Uterus (tissue), 4 donors: Measurements from ENCODE around the gene CCDC136. TPM values are rescaled to one million over a fixed set of nuclear protein-coding genes. Genes with fewer than 3 reads are reported as not detected.

Experiments
- DNase-seq, 2 donors: peaks; one replicate each; pipeline ENCODE4 v3.0.0-alpha.2; 2019 to 2020
- H3K27ac ChIP-seq, 2 donors: fragments of 200-600 bp; sonication (generic); 1 replicate in 1 of 2; 2 replicates in 1 of 2; pipeline ENCODE4 v1.5.1; 2016 to 2018
- H3K27me3 ChIP-seq, 2 donors: fragments of 200-600 bp; sonication (generic); one replicate each; pipeline ENCODE4 v1.5.1; 2018 to 2019; ENCODE audit warnings: control low read depth in 1 of 2
- H3K36me3 ChIP-seq, 2 donors: fragments of 200-600 bp; sonication (generic); one replicate each; pipeline ENCODE4 v1.5.1; 2019; ENCODE audit warnings: control low read depth in 1 of 2
- H3K4me1 ChIP-seq, 2 donors: fragments of 200-600 bp; sonication (generic); one replicate each; pipeline ENCODE4 v1.5.1; 2018 to 2019; ENCODE audit warnings: control low read depth in 1 of 2
- H3K4me3 ChIP-seq, 2 donors: fragments of 200-600 bp; sonication (generic); 1 replicate in 1 of 2; 2 replicates in 1 of 2; pipeline ENCODE4 v1.5.1; 2018 to 2019; ENCODE audit warnings: mild to moderate bottlenecking in 1 of 2
- H3K9me3 ChIP-seq, 2 donors: fragments of 200-600 bp; sonication (generic); one replicate each; pipeline ENCODE4 v1.5.1; 2019; ENCODE audit warnings: control low read depth in 1 of 2
- CTCF ChIP-seq, 4 experiments: fragments of 200-600 bp in 2 of 4; fragments of 450-650 bp in 2 of 4; sonication (generic) in 2 of 4; IDR thresholded peaks; one replicate each; pipeline ENCODE4 v1.5.1; 2016 to 2019; ENCODE audit warnings: antibody characterized with exemption in 4 of 4, mild to moderate bottlenecking in 2 of 4, moderate library complexity in 1 of 4
- POLR2A ChIP-seq, 2 donors: fragments of 450-650 bp; IDR thresholded peaks; one replicate each; pipeline ENCODE4 v1.6.1; 2016; ENCODE audit warnings: antibody characterized with exemption in 2 of 2, mild to moderate bottlenecking in 1 of 2, moderate library complexity in 1 of 2
- intact Hi-C: fragments of 100-400 bp; cut with DNase I; formaldehyde crosslinking; loops from one replicate; pipeline ENCODE4 v1.15.1; 2023; ENCODE audit warnings: low total_unique reads
- total RNA-seq, 4 donors: library from RNA; depleted of rRNA in 3 of 4; stranded (reverse); fragments of >200 nt in 3 of 4; gene quantifications; one replicate each; pipeline versions ENCODE4 v1.1.0 to v1.2.4, GENCODE V29; 2014 to 2023
- donor health status: DM: yes; HTN: yes; CAD: no.

CCDC136 gene
- total RNA-seq, 4 donors from 2014 or later = 11.5 to 26.4 (median 14.8) TPM

DNA sequence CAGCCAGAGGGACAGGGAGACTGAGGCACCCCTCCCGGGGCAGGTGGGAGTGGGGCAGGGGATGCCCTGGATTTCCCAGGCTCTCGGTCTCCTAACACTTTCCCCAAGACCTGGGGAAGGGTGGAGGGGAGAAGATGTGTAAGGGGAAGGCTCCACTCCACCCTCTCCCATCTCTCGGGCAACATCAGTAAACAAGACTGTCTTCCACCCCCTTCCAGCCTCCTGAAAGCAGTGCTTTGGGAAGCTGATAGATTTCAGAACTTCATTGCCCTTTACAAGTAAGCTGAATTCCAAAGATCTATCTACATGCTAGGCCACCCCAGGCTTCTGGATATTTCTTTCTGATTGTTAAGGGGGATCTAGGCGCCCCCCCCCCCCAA, 42.2 kb downstream of the CCDC136 start:
- intact Hi-C loops = no loop called here
- Histone ChIP-seq H3K36me3 (no peaks in the 10 kb centered on the region), H3K27ac (peak overlapping the region; percentile 92 to 94), H3K4me1 (peaks cover 6 to 10% of the 10 kb centered on the region in 2 donors), H3K27me3 (no peaks in the 10 kb centered on the region), H3K9me3 (no peaks in the 10 kb centered on the region), H3K4me3 (no peak overlapping the region)
- DNase-seq = no peak
- TF ChIP-seq CTCF (IDR thresholded peaks at IDR 0.05) = no peak
- peak in 1 of 2 donors; percentile 17 for TF ChIP-seq POLR2A (IDR thresholded peaks at IDR 0.05)

DNA sequence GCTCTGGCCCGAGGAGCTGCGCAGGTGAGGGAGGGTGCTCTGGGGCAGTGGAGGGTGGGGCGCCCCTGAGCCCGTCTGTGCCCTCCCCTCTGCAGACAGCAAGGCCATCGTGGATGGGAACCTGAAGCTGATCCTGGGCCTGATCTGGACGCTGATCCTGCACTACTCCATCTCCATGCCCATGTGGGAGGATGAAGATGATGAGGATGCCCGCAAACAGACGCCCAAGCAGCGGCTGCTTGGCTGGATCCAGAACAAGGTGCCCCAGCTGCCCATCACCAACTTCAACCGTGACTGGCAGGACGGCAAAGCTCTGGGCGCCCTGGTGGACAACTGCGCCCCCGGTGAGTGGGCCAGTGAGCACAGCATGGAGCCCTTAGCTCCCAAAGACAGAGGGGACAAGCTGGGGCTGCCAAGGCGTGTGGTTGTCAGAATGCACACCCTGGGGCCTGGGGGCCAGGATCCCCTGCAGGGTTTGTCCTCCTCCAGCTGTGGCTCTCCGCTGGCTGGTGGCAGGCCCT, 43.5 kb downstream of the CCDC136 start:
- H3K4me1 ChIP-seq = peaks cover 6 to 10% of the 10 kb centered on the region in 2 donors
- peak; percentile 17 to 18 for DNase-seq
- TF ChIP-seq CTCF (IDR thresholded peaks at IDR 0.05) = no peak
- TF ChIP-seq POLR2A (IDR thresholded peaks at IDR 0.05) = no peak
- no peak overlapping the region for H3K4me3 ChIP-seq
- peak overlapping the region; percentile 92 to 94 for H3K27ac ChIP-seq
- H3K9me3 ChIP-seq = no peaks in the 10 kb centered on the region
- H3K36me3 ChIP-seq = no peaks in the 10 kb centered on the region
- intact Hi-C loops = no loop called here
- H3K27me3 ChIP-seq = no peaks in the 10 kb centered on the region

DNA sequence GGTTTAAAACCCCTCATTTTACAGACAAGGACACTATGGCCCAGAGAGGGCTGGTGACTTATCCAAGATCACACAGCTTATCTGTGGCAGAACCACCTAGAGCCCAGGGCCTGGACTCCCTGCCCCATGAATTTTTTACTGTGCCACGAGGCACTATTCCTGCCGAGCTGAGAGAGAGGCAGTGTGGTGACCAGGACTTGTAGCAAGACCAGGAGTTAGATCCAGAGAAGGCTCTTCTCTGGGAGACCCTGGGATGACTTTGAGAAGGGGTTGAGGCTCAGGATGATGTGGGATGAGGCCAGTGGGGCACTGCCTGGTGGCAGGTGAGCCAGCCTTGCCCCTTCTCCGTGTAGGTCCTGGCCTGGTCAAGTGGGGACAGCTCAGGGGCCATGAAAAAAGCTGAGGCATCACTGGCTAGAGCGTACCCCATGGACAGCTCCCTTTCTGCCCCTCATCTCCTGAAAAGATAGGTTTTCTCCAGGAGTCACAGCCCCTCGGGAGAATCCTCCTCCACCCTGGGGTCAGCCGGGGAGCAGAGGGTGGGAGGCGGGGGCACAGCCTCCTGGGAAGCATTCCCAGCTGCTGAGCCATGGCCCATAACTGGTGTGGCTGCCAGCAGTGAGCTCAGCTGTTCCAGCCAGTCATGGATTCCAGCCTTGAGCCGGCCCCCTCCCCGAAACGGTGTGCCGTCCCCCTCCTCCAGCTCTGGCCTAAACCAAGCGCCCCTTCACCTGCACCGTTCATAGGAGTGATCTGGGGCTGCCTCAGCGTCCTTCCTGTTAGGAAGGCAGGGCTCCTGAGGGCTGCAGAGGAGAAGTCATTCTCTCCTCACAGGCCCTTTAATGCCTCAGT, 44.2 kb downstream of the CCDC136 start:
- Histone ChIP-seq H3K27ac (peak overlapping the region; percentile 92 to 94), H3K4me1 (peaks cover 6 to 10% of the 10 kb centered on the region in 2 donors), H3K9me3 (no peaks in the 10 kb centered on the region), H3K4me3 (no peak overlapping the region), H3K36me3 (no peaks in the 10 kb centered on the region), H3K27me3 (no peaks in the 10 kb centered on the region)
- DNase-seq = peak; percentile 70 to 75
- intact Hi-C loops = no loop called here
- TF ChIP-seq CTCF (IDR thresholded peaks at IDR 0.05) (no peak), POLR2A (IDR thresholded peaks at IDR 0.05) (no peak)

- peak; percentile 15 to 16 for DNase-seq
- Histone ChIP-seq H3K27me3 (no peaks in the 10 kb centered on the region), H3K9me3 (no peaks in the 10 kb centered on the region), H3K4me3 (no peak overlapping the region), H3K36me3 (no peaks in the 10 kb centered on the region), H3K4me1 (peaks cover 6 to 10% of the 10 kb centered on the region in 2 donors), H3K27ac (peak overlapping the region; percentile 92 to 94)
- intact Hi-C loops = no loop called here
- TF ChIP-seq POLR2A (IDR thresholded peaks at IDR 0.05) = no peak
- no peak for TF ChIP-seq CTCF (IDR thresholded peaks at IDR 0.05)
These were observed 45.1 kb downstream of the CCDC136 start for GRCh38 chr7:128836729-128837348.

DNA sequence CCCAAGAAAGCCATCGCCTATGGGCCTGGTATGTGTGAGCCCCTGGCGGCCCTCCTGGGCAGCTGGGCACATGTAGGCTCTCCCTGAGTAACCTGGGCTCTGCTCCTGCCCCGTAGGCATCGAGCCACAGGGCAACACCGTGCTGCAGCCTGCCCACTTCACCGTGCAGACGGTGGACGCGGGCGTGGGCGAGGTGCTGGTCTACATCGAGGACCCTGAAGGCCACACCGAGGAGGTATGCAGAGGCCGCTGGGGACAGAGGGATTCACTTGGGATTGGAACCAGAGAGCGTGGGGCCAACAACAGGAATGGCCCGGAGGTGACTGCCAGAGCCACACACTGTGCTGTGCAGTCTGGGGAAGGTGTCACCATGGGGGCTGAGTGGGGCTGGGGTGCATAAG, 45.8 kb downstream of the CCDC136 start:
- Histone ChIP-seq H3K4me3 (no peak overlapping the region), H3K27ac (peak overlapping the region in 1 of 2 donors; percentile 0), H3K9me3 (no peaks in the 10 kb centered on the region), H3K36me3 (no peaks in the 10 kb centered on the region), H3K4me1 (peaks cover 6 to 10% of the 10 kb centered on the region in 2 donors), H3K27me3 (no peaks in the 10 kb centered on the region)
- no peak for TF ChIP-seq POLR2A (IDR thresholded peaks at IDR 0.05)
- no peak for DNase-seq
- intact Hi-C loops = no loop called here
